Fibroblast of pulmonary artery (primary cell): ENCODE measurements around the gene ATP10B.
"Not testable (repeated sequence)": the region's sequence is repeated elsewhere in the genome, so short reads cannot be mapped to it uniquely, and the experiment has no call there.

Experiments
- DNase-seq: peaks from one replicate; pipeline ENCODE4 v3.0.0-alpha.2; 2010; ENCODE audit warnings: low read depth
- H3K4me3 ChIP-seq: replicated peaks from 2 replicates; pipeline ENCODE4 v1.5.1; 2011; ENCODE audit warnings: low read depth, mild to moderate bottlenecking, control low read depth, low read length, moderate library complexity
- TF ChIP-seq, protein P1 (sequence below): IDR thresholded peaks from 2 replicates; pipeline ENCODE4 v1.5.1; 2011; ENCODE audit warnings: mild to moderate bottlenecking, control low read depth, low read length, inconsistent platforms; ENCODE audit errors: missing control alignments

ATP10B gene

DNA sequence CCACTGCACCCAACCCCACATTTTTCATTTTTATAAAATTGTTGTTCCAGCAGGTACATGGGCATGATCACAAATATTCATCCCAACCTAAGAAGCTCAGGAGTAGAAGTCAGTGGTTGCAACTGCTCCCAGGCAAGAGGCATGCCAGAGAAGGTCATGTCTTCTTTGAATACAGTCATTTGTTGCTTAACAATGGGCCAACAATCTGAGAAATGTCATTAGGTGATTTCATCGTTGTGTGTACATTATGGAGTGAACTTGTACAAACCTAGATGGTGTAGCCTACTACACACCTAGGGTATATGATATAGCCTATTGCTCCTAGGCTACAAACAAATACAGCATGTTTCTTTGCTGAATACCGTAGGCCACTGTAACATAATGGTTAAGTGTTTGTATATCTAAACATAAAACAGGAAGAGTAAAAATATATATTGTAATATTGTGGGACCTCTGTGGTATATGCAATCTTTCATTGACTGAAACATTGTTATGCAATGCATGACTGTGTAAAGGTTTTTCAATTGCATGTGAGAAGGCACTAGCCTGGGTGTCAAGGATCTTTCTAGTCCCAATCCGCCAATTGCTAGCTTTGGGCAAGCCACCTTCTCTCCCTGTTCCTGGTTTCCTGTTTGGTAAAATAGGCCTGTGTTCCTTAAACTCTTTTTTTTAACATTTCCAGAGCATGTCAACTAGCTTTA, 27.6 kb downstream of the ATP10B start:
- TF ChIP-seq, protein P1, sequence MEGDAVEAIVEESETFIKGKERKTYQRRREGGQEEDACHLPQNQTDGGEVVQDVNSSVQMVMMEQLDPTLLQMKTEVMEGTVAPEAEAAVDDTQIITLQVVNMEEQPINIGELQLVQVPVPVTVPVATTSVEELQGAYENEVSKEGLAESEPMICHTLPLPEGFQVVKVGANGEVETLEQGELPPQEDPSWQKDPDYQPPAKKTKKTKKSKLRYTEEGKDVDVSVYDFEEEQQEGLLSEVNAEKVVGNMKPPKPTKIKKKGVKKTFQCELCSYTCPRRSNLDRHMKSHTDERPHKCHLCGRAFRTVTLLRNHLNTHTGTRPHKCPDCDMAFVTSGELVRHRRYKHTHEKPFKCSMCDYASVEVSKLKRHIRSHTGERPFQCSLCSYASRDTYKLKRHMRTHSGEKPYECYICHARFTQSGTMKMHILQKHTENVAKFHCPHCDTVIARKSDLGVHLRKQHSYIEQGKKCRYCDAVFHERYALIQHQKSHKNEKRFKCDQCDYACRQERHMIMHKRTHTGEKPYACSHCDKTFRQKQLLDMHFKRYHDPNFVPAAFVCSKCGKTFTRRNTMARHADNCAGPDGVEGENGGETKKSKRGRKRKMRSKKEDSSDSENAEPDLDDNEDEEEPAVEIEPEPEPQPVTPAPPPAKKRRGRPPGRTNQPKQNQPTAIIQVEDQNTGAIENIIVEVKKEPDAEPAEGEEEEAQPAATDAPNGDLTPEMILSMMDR: no peak
- no peak for DNase-seq

DNA sequence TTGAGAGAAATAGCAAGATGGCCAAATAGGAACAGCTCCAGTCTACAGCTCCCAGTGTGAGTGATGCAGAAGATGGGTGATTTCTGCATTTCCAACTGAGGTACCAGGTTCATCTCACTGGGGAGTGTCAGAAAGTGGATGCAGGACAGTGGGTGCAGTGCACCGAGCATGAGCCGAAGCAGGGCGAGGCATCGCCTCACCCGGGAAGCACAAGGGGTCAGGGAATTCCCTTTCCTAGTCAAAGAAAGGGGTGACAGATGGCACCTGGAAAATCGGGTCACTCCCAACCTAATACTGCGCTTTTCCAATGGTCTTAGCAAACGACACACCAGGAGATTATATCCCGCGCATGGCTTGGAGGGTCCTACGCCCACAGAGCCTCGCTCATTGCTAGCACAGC, 39.0 kb downstream of the ATP10B start:
- DNase-seq: not testable (repeated sequence)

More for the DNA sequence above, 27.6 kb downstream of the ATP10B start:
- H3K4me3 ChIP-seq: no peak overlapping the region

DNA sequence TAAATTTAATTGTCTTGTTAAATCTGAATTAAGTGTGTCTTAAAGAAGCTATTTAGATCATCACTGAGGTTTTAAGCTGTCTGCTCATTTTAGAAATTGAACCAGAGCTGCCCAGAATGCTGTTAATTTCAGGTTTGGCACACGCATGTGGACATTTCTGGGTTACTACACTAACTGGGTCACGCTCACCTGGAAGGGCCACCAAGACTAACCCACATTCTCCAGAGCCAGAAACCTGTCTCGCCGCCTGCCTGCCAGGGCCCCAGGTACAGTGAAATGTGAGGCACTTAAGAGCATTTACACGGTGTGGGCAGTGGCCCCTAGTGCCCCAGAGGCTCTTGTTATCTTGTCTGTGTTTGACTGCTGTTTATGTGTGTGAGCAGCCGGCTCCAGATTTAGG, 46.6 kb downstream of the ATP10B start:
- H3K4me3 ChIP-seq: no peak overlapping the region
- no peak for DNase-seq
- TF ChIP-seq, protein P1: no peak

More for the DNA sequence above, 39.0 kb downstream of the ATP10B start:
- H3K4me3 ChIP-seq: not testable (repeated sequence)

DNA sequence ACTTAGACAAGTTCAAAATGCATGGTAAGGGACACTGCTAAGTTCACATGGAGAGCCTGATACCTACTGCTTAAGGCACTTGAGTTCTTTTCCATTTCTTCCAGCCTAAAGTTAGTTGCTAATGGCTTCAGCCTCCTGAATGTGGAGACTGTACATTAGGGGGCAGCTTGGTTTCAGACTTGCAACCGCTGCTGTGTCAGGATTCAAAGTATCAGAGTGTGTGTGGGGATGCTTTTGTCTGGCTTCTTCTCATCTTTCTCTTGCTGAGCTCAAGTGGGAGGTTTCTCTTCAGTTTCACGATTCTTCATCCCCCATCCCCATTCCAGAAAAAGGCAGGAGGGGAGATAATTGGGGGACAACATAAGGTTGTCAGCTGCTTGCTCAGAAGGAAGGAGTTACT, 49.4 kb downstream of the ATP10B start:
- TF ChIP-seq, protein P1: no peak
- no peak for DNase-seq
- no peak overlapping the region for H3K4me3 ChIP-seq

DNA sequence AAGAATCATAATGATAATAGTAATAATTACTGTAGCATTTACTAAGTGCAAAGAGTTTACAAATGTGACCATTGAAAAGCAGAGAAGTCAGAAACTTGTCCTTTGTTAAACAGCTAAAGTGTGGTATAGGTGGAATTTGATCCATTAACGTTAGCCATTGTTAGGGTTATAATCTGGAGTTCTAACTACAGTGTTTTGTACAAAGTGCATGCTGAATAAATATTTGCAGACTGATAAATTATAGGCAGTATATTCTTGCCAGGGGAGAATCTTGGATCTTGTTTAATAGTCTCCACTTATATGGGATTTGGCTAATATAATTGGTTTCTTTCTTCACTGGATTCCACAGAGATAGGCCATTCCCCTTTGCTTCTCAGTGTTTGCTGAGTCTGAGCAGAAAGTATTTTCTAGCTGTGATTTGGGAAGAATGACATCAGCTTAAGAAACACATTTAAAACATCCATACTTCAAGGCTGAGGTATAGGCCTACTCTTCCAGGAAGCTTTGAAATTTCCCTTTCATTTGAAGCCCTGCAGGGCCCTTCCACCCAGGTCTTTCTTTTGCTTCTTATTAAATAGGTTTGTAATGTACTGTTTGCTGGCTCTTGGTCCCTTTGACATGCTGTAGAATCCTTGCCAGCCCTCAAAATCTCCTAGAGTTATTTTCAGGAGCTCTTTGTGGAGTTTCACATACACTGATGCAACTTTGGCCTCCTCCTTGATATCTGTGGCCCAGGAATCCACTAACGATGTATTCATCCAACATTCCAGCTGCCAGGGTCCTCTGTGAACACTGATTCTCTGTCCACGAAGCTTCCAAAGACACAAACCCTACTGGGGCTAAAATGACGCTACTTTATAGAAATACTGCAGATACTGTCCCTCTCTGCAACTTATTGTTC, 51.4 kb downstream of the ATP10B start:
- H3K4me3 ChIP-seq: no peak overlapping the region
- TF ChIP-seq, protein P1: no peak
- DNase-seq: no peak

DNA sequence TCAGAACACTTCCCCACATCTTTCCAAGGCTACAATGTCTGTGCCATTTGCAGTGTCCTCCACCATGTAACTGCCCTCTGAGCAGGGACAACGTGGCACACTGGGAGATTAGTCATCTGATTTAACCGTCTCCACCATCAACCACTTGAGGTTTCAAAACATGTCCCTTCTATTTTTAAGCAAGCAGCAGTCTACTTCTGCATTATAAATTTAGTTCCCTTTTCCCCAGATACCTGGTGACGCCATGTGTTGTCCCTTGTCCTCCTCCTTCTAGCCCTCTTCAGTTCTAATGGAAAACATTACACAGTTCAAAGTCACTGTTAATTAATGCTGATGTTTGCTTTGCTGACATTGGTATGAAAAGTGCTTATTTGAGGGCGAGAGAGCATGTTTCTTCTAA, 52.8 kb downstream of the ATP10B start:
- H3K4me3 ChIP-seq: no peak overlapping the region
- TF ChIP-seq, protein P1: no peak
- no peak for DNase-seq

DNA sequence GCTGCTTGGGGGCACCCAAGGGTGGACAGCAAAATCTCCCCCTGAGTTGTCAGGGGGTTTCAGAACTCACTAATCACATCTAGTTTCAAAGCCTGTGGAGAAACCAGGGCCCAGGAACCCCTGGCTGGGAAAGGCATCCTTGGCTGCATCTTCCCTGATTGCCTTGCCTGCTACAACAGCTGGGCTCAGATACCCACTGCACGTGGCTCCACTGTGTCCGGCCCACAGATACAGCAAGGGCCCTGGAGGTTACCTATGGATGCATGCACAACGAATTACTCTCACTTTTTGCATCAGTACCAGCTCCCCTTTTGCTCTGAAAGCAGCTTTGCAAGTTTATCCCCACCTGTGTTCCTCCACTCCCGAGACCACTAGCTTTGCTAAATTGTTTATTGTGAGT, 55.0 kb downstream of the ATP10B start:
- TF ChIP-seq, protein P1: no peak
- H3K4me3 ChIP-seq: no peak overlapping the region
- DNase-seq: no peak
